Calu3 (cell line): ENCODE results near the gene ANXA3. TPM values are rescaled to one million over a fixed set of nuclear protein-coding genes. Genes with fewer than 3 reads are reported as not detected.

Source experiments
- BruUV-seq: library from RNA; stranded (reverse); fragments of 400-500 nt; replicated peaks from 2 replicates; lab custom pipeline; 2021; lab: Mats Ljungman, UMichigan
- CTCF ChIA-PET: fragments of 300-600 bp; sonication (Branson Sonifier 250); formaldehyde crosslinking; loops from one replicate; lab custom pipeline; 2022; ENCODE audit warnings: antibody characterized with exemption; lab: Charles Lee
- DNase-seq: peaks from one replicate; pipeline ENCODE4 v3.0.0; 2022
- H3K27ac Mint-ChIP-seq: one replicate; pipeline ENCODE4 v1.8.0; 2022; ENCODE audit warnings: mixed read lengths; ENCODE audit not compliant: unreplicated experiment
- H3K27me3 Mint-ChIP-seq: one replicate; pipeline ENCODE4 v1.8.0; 2022; ENCODE audit warnings: mixed read lengths; ENCODE audit not compliant: unreplicated experiment
- H3K36me3 Mint-ChIP-seq: one replicate; pipeline ENCODE4 v1.8.0; 2022; ENCODE audit warnings: mild to moderate bottlenecking, moderate library complexity, mixed read lengths; ENCODE audit not compliant: insufficient read depth, unreplicated experiment
- H3K4me1 Mint-ChIP-seq: one replicate; pipeline ENCODE4 v1.8.0; 2022; ENCODE audit warnings: mild to moderate bottlenecking, low read depth, mixed read lengths; ENCODE audit not compliant: unreplicated experiment
- H3K4me3 Mint-ChIP-seq: one replicate; pipeline ENCODE4 v1.8.0; 2022; ENCODE audit warnings: mild to moderate bottlenecking, low read depth, moderate library complexity, mixed read lengths; ENCODE audit not compliant: unreplicated experiment
- H3K9me3 Mint-ChIP-seq: one replicate; pipeline ENCODE4 v1.8.0; 2022; ENCODE audit warnings: low read depth, mixed read lengths; ENCODE audit not compliant: unreplicated experiment
- CTCF ChIP-seq: fragments of 200-600 bp; IDR thresholded peaks from one replicate; pipeline ENCODE4 v1.8.0; 2022; ENCODE audit warnings: antibody characterized with exemption; ENCODE audit not compliant: unreplicated experiment
- intact Hi-C: fragments of 100-400 bp; cut with micrococcal nuclease; formaldehyde crosslinking; loops from one replicate; pipeline ENCODE4 v1.10.0; 2022; ENCODE audit not compliant: unreplicated experiment
- total RNA-seq: library from RNA; stranded (reverse); gene quantifications from 2 replicates; pipeline ENCODE4 v1.2.3, GENCODE V29; 2022

ANXA3 gene
- total RNA-seq, 1 experiment from 2014 or later, result 188 TPM

- H3K4me3 Mint-ChIP-seq, result no peak overlapping the region
- peaks cover 3% of the 10 kb centered on the region for H3K9me3 Mint-ChIP-seq
- peaks cover 22% of the 10 kb centered on the region for H3K36me3 Mint-ChIP-seq
- CTCF ChIA-PET, result interaction anchor here (0.7 kb wide), 1 partner anchor 1132 kb away, joined by 3 read pairs; no protein-coding TSS in a partner anchor
- TF ChIP-seq CTCF, result no peak
- H3K27me3 Mint-ChIP-seq, result no peaks in the 10 kb centered on the region
- peak overlapping the region; percentile 12 for H3K27ac Mint-ChIP-seq
- intact Hi-C loops, result loop anchor here (5.0 kb wide), 1 partner anchor 152 kb away; the partner anchor contains the start of gene BMP2K
- peaks cover 59% of the 10 kb centered on the region for H3K4me1 Mint-ChIP-seq
- no TSS peak for BruUV-seq
- DNase-seq, result no peak
Measured at GRCh38 chr4:78625073-78625472, 73.5 kb downstream of the ANXA3 start.

GRCh38 chr4:78627046-78627965 lies 75.7 kb downstream of the ANXA3 start:
- Mint-ChIP-seq H3K27ac (peak overlapping the region; percentile 63), H3K4me1 (peaks cover 50% of the 10 kb centered on the region), H3K36me3 (peaks cover 13% of the 10 kb centered on the region), H3K9me3 (peaks cover 3% of the 10 kb centered on the region), H3K4me3 (no peak overlapping the region), H3K27me3 (no peaks in the 10 kb centered on the region)
- intact Hi-C loops, result loop anchor here (5.0 kb wide), 1 partner anchor 150 kb away; the partner anchor contains the start of gene BMP2K
- CTCF ChIA-PET, result interaction anchor here (0.6 kb wide), 2 partner anchors 237 to 725 kb away, joined by 3 to 9 read pairs; no protein-coding TSS in a partner anchor
- no peak for DNase-seq
- no TSS peak for BruUV-seq
- no peak for TF ChIP-seq CTCF

- Mint-ChIP-seq H3K4me3 (no peak overlapping the region), H3K27me3 (no peaks in the 10 kb centered on the region)
- CTCF ChIA-PET, result interaction anchor here (0.6 kb wide), 2 partner anchors 236 to 726 kb away, joined by 3 to 9 read pairs; no protein-coding TSS in a partner anchor
Measured at GRCh38 chr4:78627966-78628678, 76.6 kb downstream of the ANXA3 start.

More at GRCh38 chr4:78627966-78628678, 76.6 kb downstream of the ANXA3 start:
- H3K27ac Mint-ChIP-seq, result peak overlapping the region; percentile 45
- no peak for TF ChIP-seq CTCF
- no TSS peak for BruUV-seq
- peaks cover 8% of the 10 kb centered on the region for H3K36me3 Mint-ChIP-seq
- no peak for DNase-seq
- intact Hi-C loops, result loop anchor here (5.0 kb wide), 1 partner anchor 149 kb away; the partner anchor contains the start of gene BMP2K
- H3K4me1 Mint-ChIP-seq, result peaks cover 42% of the 10 kb centered on the region
- H3K9me3 Mint-ChIP-seq, result peaks cover 3% of the 10 kb centered on the region
